H1 (cell line): ENCODE results near the gene ANKLE1. TPM values are rescaled to one million over a fixed set of nuclear protein-coding genes. Genes with fewer than 3 reads are reported as not detected.

Source experiments
- BRCA1 ChIP-seq: IDR thresholded peaks from 2 replicates; pipeline ENCODE4 v1.6.1; 2012; ENCODE audit warnings: low read depth, low read length, improper control_type of control experiment
- HDAC2 ChIP-seq, 2 experiments: fragments of 300-600 bp in 1 of 2; sonication (generic) in 1 of 2; IDR thresholded peaks; 2 replicates each; pipeline ENCODE4 v1.6.1; 2011 to 2012; ENCODE audit warnings: low read depth in 2 of 2, low read length in 2 of 2, mild to moderate bottlenecking in 2 of 2, moderate library complexity in 2 of 2, borderline replicate concordance in 1 of 2, inconsistent platforms in 1 of 2
- JUN ChIP-seq: IDR thresholded peaks from 2 replicates; pipeline ENCODE4 v1.6.1; 2011; ENCODE audit warnings: low read depth, mild to moderate bottlenecking, improper control_type of control experiment, low read length
- KDM4A ChIP-seq: IDR thresholded peaks from one replicate; pipeline ENCODE4 v1.7.1; 2012; ENCODE audit warnings: low read depth, mild to moderate bottlenecking, moderate library complexity, low read length, inconsistent platforms; ENCODE audit not compliant: severe bottlenecking
- RBBP5 ChIP-seq: IDR thresholded peaks from 2 replicates; pipeline ENCODE4 v1.7.1; 2012; ENCODE audit warnings: low read depth, mild to moderate bottlenecking, inconsistent platforms, low read length, moderate library complexity, borderline replicate concordance
- RFX5 ChIP-seq: IDR thresholded peaks from 2 replicates; pipeline ENCODE4 v1.6.1; 2011; ENCODE audit warnings: low read depth, low read length, improper control_type of control experiment, borderline replicate concordance
- SP4 ChIP-seq: IDR thresholded peaks from 2 replicates; pipeline ENCODE4 v1.6.1; 2012; ENCODE audit warnings: low read length, inconsistent platforms
- ZNF274 ChIP-seq: IDR thresholded peaks from 2 replicates; pipeline ENCODE4 v1.7.0; 2012; ENCODE audit warnings: low read length, borderline replicate concordance; ENCODE audit errors: extremely low read depth
- polyA plus RNA-seq, 7 experiments: library from polyadenylated mRNA; depleted of rRNA in 3 of 7; stranded (reverse) in 5 of 7; unstranded in 2 of 7; fragments of >200 nt in 5 of 7; fragments of 200-250 nt in 2 of 7; gene quantifications; 1 replicate in 5 of 7; 2 replicates in 1 of 7; 4 replicates in 1 of 7; pipeline versions ENCODE4 v1.2.1 to v1.2.3, GENCODE V29; 2011 to 2013; ENCODE audit warnings: missing spikeins in 2 of 7, mixed read lengths in 2 of 7
- total RNA-seq: library from RNA; stranded (reverse); fragmentation: NEBNext Ultra II Directional; extraction: Animal tissue kit (Norgen Biotek cat#: 25700); gene quantifications from 2 replicates; pipeline ENCODE4 v1.2.1, GENCODE V29; 2021
- TF ChIP-seq, protein P1 (sequence below): fragments of 300-600 bp; sonication (generic); IDR thresholded peaks from 2 replicates; pipeline ENCODE4 v1.7.1; 2012; ENCODE audit warnings: low read length, moderate library complexity, mild to moderate bottlenecking, inconsistent platforms; ENCODE audit not compliant: insufficient replicate concordance

The ANKLE1 gene
- total and polyA plus RNA-seq, 2 of the 8 experiments (the other 6 are each of a cell fraction or from before 2014, with no cell fraction given) = 6.1 to 9.6 TPM

DNA sequence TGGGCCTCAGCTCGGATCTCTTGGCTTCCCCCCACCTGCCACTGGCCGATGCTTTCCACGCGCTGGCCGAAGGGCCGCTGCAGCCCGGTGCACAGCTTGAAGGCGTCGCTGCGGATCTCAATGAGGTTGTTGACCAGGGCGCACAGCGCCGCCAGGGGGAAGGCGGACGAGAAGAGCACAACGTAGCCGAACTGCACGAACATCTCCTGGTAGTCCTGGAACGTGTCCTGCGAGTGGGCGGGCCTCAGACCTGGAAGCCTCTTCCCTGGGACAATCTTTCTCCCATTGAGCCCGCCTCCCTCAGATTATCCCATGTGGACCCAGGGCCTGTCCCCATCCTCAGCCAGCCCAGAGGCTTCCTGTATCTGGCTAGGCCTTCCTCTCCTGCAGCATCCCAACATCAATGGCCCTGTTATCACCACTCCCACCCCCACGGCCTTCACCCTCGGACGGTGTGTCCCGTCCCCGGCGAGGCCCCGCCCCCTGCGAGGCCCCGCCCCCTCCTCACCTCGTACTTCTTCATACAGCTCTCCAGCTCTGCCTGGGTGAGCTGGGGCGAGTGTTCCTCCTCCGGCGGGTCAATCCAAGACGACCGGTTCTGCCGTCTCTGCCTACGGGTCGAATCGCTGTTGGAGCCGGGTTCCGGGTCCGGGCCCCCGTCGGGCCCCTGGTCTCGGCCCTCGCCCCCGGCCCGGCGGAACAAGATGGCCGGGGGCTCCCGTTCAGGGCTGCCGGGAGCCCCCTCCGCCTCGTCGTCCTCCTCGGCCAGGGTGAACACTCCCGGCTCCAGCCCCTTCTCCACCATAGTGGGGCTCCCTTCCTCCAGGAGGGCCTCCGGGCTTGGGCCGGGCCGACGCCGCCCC is 46.2 kb downstream of the ANKLE1 start (continued):
- TF ChIP-seq, protein P1, sequence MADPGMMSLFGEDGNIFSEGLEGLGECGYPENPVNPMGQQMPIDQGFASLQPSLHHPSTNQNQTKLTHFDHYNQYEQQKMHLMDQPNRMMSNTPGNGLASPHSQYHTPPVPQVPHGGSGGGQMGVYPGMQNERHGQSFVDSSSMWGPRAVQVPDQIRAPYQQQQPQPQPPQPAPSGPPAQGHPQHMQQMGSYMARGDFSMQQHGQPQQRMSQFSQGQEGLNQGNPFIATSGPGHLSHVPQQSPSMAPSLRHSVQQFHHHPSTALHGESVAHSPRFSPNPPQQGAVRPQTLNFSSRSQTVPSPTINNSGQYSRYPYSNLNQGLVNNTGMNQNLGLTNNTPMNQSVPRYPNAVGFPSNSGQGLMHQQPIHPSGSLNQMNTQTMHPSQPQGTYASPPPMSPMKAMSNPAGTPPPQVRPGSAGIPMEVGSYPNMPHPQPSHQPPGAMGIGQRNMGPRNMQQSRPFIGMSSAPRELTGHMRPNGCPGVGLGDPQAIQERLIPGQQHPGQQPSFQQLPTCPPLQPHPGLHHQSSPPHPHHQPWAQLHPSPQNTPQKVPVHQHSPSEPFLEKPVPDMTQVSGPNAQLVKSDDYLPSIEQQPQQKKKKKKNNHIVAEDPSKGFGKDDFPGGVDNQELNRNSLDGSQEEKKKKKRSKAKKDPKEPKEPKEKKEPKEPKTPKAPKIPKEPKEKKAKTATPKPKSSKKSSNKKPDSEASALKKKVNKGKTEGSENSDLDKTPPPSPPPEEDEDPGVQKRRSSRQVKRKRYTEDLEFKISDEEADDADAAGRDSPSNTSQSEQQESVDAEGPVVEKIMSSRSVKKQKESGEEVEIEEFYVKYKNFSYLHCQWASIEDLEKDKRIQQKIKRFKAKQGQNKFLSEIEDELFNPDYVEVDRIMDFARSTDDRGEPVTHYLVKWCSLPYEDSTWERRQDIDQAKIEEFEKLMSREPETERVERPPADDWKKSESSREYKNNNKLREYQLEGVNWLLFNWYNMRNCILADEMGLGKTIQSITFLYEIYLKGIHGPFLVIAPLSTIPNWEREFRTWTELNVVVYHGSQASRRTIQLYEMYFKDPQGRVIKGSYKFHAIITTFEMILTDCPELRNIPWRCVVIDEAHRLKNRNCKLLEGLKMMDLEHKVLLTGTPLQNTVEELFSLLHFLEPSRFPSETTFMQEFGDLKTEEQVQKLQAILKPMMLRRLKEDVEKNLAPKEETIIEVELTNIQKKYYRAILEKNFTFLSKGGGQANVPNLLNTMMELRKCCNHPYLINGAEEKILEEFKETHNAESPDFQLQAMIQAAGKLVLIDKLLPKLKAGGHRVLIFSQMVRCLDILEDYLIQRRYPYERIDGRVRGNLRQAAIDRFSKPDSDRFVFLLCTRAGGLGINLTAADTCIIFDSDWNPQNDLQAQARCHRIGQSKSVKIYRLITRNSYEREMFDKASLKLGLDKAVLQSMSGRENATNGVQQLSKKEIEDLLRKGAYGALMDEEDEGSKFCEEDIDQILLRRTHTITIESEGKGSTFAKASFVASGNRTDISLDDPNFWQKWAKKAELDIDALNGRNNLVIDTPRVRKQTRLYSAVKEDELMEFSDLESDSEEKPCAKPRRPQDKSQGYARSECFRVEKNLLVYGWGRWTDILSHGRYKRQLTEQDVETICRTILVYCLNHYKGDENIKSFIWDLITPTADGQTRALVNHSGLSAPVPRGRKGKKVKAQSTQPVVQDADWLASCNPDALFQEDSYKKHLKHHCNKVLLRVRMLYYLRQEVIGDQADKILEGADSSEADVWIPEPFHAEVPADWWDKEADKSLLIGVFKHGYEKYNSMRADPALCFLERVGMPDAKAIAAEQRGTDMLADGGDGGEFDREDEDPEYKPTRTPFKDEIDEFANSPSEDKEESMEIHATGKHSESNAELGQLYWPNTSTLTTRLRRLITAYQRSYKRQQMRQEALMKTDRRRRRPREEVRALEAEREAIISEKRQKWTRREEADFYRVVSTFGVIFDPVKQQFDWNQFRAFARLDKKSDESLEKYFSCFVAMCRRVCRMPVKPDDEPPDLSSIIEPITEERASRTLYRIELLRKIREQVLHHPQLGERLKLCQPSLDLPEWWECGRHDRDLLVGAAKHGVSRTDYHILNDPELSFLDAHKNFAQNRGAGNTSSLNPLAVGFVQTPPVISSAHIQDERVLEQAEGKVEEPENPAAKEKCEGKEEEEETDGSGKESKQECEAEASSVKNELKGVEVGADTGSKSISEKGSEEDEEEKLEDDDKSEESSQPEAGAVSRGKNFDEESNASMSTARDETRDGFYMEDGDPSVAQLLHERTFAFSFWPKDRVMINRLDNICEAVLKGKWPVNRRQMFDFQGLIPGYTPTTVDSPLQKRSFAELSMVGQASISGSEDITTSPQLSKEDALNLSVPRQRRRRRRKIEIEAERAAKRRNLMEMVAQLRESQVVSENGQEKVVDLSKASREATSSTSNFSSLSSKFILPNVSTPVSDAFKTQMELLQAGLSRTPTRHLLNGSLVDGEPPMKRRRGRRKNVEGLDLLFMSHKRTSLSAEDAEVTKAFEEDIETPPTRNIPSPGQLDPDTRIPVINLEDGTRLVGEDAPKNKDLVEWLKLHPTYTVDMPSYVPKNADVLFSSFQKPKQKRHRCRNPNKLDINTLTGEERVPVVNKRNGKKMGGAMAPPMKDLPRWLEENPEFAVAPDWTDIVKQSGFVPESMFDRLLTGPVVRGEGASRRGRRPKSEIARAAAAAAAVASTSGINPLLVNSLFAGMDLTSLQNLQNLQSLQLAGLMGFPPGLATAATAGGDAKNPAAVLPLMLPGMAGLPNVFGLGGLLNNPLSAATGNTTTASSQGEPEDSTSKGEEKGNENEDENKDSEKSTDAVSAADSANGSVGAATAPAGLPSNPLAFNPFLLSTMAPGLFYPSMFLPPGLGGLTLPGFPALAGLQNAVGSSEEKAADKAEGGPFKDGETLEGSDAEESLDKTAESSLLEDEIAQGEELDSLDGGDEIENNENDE = no peak
- TF ChIP-seq HDAC2 (IDR thresholded peaks at IDR 0.05; ENCODE audit: borderline replicate concordance in 1 of 2, low read depth in 2 of 2, low read length in 2 of 2) (no peak), ZNF274 (no peak), KDM4A (peak; percentile 61), JUN (no peak), BRCA1 (no peak; the same call in 1 of the 2 replicates), SP4 (no peak), RFX5 (no peak), RBBP5 (peak; percentile 77; the same call in 1 of the 2 replicates)
